HepG2 (cell line): Measurements from ENCODE around the gene TEX14. TPM values are rescaled to one million over a fixed set of nuclear protein-coding genes. Genes with fewer than 3 reads are reported as not detected.

Source experiments
- ARNT ChIP-seq: fragments of 450-650 bp; IDR thresholded peaks from 2 replicates; pipeline ENCODE4 v1.6.1; 2017
- BHLHE40 ChIP-seq: IDR thresholded peaks from 2 replicates; pipeline ENCODE4 v1.6.1; 2011; ENCODE audit warnings: low read length, improper control_type of control experiment
- EED ChIP-seq: sonication (generic); formaldehyde crosslinking; IDR thresholded peaks from 2 replicates; pipeline ENCODE4 v1.5.0; 2020; ENCODE audit warnings: mild to moderate bottlenecking, missing genetic modification reagents
- KAT2B ChIP-seq: fragments of 150-350 bp; IDR thresholded peaks from 2 replicates; pipeline ENCODE4 v1.6.1; 2014; ENCODE audit warnings: low read depth, low read length, borderline replicate concordance
- MED1 ChIP-seq: sonication (generic); formaldehyde crosslinking; IDR thresholded peaks from 2 replicates; pipeline ENCODE4 v1.4.0; 2020; ENCODE audit warnings: missing genetic modification reagents
- RNF2 ChIP-seq: fragments of 450-650 bp; conservative IDR thresholded peaks from 2 replicates; pipeline ENCODE4 v1.6.1; 2016; ENCODE audit warnings: low read depth
- THAP11 ChIP-seq: IDR thresholded peaks from 2 replicates; pipeline ENCODE4 v1.6.1; 2016; ENCODE audit warnings: missing biosample characterization, missing genetic modification reagents
- ZBTB8A ChIP-seq: sonication (generic); formaldehyde crosslinking; IDR thresholded peaks from 2 replicates; pipeline ENCODE4 v1.4.0; 2020; ENCODE audit warnings: mild to moderate bottlenecking, low read depth, missing genetic modification reagents, borderline replicate concordance
- ZNF749 ChIP-seq: sonication (generic); formaldehyde crosslinking; IDR thresholded peaks from 2 replicates; pipeline ENCODE4 v1.8.0; 2022; ENCODE audit warnings: mild to moderate bottlenecking, missing genetic modification reagents, moderate library complexity, borderline replicate concordance
- ZNF761 ChIP-seq: sonication (generic); formaldehyde crosslinking; conservative IDR thresholded peaks from 2 replicates; pipeline ENCODE4 v1.4.0; 2020; ENCODE audit warnings: mild to moderate bottlenecking, missing genetic modification reagents
- polyA plus RNA-seq, 8 experiments: library from polyadenylated mRNA; depleted of rRNA in 3 of 8; stranded (reverse) in 7 of 8; unstranded in 1 of 8; fragments of >200 nt; fragmentation: Illumina TruSeq in 4 of 8; extraction: Trizol in 4 of 8; gene quantifications; 2 replicates each; pipeline versions ENCODE4 v1.2.1 to v1.2.3, GENCODE V29; 2011 to 2016; ENCODE audit warnings: low read depth in 4 of 8, missing spikeins in 1 of 8, mixed read lengths in 1 of 8; ENCODE audit not compliant: insufficient read depth in 1 of 8
- total RNA-seq, 5 experiments: library from RNA; depleted of rRNA; stranded (reverse); fragments of >200 nt; fragmentation: Illumina TruSeq; extraction: Trizol; gene quantifications; 2 replicates each; pipeline ENCODE4 v1.2.3, GENCODE V29; 2016; ENCODE audit warnings: low read depth in 1 of 5
- TF ChIP-seq, protein P1 (sequence below): sonication (generic); formaldehyde crosslinking; IDR thresholded peaks from 2 replicates; pipeline ENCODE4 v1.4.0; 2020; ENCODE audit warnings: missing genetic modification reagents
- TF ChIP-seq, protein P2 (sequence below): sonication (generic); formaldehyde crosslinking; conservative IDR thresholded peaks from 2 replicates; pipeline ENCODE4 v1.4.0; 2020; ENCODE audit warnings: missing genetic modification reagents
- TF ChIP-seq, protein P3 (sequence below): sonication (generic); formaldehyde crosslinking; IDR thresholded peaks from 2 replicates; pipeline ENCODE4 v1.9.0; 2022; ENCODE audit warnings: low read depth, missing genetic modification reagents
- TF ChIP-seq, protein P4 (sequence below): IDR thresholded peaks from 2 replicates; pipeline ENCODE4 v1.6.1; 2012; ENCODE audit warnings: low read length, improper control_type of control experiment

The TEX14 gene
- total and polyA plus RNA-seq, 2 of the 13 experiments (the other 11 are each of a cell fraction or from before 2014, with no cell fraction given): 0.04 to 0.07 TPM

DNA sequence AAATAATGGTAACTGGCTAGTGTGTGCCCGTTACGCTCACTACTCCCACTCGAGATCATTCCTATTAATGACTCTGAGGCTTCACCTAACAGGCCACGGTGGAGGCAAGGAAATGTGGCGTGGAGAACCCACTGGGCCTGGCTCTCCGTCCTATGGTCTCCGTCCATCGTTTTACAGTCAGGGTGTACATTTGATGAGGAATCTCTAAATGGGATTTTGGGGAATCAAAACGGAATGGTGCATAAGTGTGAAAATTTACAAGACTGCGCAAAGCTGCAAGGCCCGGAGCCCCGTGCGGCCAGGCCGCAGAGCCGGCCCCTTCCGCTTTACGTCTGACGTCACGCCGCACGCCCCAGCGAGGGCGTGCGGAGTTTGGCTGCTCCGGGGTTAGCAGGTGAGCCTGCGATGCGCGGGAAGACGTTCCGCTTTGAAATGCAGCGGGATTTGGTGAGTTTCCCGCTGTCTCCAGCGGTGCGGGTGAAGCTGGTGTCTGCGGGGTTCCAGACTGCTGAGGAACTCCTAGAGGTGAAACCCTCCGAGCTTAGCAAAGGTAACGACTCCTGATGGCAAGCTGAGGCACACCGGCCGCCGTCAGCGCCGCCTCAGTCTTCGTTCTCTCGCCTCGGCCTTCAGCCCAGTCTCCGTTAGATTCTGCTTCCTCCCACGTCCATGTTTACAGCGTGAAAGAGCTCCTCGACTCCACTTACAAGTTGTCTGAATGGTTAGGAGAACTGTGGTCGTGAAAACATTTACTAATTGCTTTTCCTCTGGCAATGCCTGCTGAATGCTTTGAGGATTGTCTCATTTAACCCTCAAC, 602 bp upstream of the TEX14 start, which contains the start of gene RAD51C (continued):
- peak; percentile 37; the same call in 1 of the 2 replicates for TF ChIP-seq EED (CRISPR knock-in tag)
- TF ChIP-seq, protein P1, sequence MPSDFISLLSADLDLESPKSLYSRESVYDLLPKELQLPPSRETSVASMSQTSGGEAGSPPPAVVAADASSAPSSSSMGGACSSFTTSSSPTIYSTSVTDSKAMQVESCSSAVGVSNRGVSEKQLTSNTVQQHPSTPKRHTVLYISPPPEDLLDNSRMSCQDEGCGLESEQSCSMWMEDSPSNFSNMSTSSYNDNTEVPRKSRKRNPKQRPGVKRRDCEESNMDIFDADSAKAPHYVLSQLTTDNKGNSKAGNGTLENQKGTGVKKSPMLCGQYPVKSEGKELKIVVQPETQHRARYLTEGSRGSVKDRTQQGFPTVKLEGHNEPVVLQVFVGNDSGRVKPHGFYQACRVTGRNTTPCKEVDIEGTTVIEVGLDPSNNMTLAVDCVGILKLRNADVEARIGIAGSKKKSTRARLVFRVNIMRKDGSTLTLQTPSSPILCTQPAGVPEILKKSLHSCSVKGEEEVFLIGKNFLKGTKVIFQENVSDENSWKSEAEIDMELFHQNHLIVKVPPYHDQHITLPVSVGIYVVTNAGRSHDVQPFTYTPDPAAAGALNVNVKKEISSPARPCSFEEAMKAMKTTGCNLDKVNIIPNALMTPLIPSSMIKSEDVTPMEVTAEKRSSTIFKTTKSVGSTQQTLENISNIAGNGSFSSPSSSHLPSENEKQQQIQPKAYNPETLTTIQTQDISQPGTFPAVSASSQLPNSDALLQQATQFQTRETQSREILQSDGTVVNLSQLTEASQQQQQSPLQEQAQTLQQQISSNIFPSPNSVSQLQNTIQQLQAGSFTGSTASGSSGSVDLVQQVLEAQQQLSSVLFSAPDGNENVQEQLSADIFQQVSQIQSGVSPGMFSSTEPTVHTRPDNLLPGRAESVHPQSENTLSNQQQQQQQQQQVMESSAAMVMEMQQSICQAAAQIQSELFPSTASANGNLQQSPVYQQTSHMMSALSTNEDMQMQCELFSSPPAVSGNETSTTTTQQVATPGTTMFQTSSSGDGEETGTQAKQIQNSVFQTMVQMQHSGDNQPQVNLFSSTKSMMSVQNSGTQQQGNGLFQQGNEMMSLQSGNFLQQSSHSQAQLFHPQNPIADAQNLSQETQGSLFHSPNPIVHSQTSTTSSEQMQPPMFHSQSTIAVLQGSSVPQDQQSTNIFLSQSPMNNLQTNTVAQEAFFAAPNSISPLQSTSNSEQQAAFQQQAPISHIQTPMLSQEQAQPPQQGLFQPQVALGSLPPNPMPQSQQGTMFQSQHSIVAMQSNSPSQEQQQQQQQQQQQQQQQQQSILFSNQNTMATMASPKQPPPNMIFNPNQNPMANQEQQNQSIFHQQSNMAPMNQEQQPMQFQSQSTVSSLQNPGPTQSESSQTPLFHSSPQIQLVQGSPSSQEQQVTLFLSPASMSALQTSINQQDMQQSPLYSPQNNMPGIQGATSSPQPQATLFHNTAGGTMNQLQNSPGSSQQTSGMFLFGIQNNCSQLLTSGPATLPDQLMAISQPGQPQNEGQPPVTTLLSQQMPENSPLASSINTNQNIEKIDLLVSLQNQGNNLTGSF (CRISPR knock-in tag): peak; percentile 98
- TF ChIP-seq, protein P2, sequence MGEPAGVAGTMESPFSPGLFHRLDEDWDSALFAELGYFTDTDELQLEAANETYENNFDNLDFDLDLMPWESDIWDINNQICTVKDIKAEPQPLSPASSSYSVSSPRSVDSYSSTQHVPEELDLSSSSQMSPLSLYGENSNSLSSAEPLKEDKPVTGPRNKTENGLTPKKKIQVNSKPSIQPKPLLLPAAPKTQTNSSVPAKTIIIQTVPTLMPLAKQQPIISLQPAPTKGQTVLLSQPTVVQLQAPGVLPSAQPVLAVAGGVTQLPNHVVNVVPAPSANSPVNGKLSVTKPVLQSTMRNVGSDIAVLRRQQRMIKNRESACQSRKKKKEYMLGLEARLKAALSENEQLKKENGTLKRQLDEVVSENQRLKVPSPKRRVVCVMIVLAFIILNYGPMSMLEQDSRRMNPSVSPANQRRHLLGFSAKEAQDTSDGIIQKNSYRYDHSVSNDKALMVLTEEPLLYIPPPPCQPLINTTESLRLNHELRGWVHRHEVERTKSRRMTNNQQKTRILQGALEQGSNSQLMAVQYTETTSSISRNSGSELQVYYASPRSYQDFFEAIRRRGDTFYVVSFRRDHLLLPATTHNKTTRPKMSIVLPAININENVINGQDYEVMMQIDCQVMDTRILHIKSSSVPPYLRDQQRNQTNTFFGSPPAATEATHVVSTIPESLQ: no peak; the same call in 1 of the 2 replicates
- TF ChIP-seq MED1 (CRISPR knock-in tag): peak; percentile 64
- TF ChIP-seq THAP11 (CRISPR knock-in tag): peak; percentile 89
- TF ChIP-seq ZNF749 (CRISPR knock-in tag): peak; percentile 85; the same call in 1 of the 2 replicates
- TF ChIP-seq, protein P3, sequence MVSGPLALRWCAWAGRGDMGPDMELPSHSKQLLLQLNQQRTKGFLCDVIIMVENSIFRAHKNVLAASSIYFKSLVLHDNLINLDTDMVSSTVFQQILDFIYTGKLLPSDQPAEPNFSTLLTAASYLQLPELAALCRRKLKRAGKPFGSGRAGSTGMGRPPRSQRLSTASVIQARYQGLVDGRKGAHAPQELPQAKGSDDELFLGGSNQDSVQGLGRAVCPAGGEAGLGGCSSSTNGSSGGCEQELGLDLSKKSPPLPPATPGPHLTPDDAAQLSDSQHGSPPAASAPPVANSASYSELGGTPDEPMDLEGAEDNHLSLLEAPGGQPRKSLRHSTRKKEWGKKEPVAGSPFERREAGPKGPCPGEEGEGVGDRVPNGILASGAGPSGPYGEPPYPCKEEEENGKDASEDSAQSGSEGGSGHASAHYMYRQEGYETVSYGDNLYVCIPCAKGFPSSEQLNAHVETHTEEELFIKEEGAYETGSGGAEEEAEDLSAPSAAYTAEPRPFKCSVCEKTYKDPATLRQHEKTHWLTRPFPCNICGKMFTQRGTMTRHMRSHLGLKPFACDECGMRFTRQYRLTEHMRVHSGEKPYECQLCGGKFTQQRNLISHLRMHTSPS (CRISPR knock-in tag): 0 out of 2 replicates have a peak, but pooled peaks have one; percentile 32
- TF ChIP-seq ZNF761 (CRISPR knock-in tag): peak; percentile 88
- peak; percentile 59; the same call in 1 of the 2 replicates for TF ChIP-seq ZBTB8A (CRISPR knock-in tag)
- TF ChIP-seq, protein P4, sequence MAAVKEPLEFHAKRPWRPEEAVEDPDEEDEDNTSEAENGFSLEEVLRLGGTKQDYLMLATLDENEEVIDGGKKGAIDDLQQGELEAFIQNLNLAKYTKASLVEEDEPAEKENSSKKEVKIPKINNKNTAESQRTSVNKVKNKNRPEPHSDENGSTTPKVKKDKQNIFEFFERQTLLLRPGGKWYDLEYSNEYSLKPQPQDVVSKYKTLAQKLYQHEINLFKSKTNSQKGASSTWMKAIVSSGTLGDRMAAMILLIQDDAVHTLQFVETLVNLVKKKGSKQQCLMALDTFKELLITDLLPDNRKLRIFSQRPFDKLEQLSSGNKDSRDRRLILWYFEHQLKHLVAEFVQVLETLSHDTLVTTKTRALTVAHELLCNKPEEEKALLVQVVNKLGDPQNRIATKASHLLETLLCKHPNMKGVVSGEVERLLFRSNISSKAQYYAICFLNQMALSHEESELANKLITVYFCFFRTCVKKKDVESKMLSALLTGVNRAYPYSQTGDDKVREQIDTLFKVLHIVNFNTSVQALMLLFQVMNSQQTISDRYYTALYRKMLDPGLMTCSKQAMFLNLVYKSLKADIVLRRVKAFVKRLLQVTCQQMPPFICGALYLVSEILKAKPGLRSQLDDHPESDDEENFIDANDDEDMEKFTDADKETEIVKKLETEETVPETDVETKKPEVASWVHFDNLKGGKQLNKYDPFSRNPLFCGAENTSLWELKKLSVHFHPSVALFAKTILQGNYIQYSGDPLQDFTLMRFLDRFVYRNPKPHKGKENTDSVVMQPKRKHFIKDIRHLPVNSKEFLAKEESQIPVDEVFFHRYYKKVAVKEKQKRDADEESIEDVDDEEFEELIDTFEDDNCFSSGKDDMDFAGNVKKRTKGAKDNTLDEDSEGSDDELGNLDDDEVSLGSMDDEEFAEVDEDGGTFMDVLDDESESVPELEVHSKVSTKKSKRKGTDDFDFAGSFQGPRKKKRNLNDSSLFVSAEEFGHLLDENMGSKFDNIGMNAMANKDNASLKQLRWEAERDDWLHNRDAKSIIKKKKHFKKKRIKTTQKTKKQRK: no peak
- no peak for TF ChIP-seq KAT2B
- TF ChIP-seq BHLHE40: peak; percentile 61; the same call in 1 of the 2 replicates
- TF ChIP-seq RNF2: peak; percentile 96
- TF ChIP-seq ARNT: no peak
